ENCODE measurements around the gene ARID4A.
"Not testable (repeated sequence)": the region's sequence is repeated elsewhere in the genome, so short reads cannot be mapped to it uniquely, and the experiment has no call there.

- not testable (repeated sequence) for TF ChIP-seq CTCF, POLR2A (IDR thresholded peaks at IDR 0.05)
Observed at GRCh38 chr14:58362272-58362671, 63.9 kb downstream of the ARID4A start.

Data from adrenal gland (tissue), 5 donors.